Hippocampal formation (tissue), 2 donors: ENCODE results near the gene PHAX.
"Not testable (repeated sequence)": the region's sequence is repeated elsewhere in the genome, so short reads cannot be mapped to it uniquely, and the experiment has no call there.

Experiments used
- DNase-seq, 2 donors: peaks; one replicate each; lab custom pipeline; 2025; lab: John Stamatoyannopoulos, UW

PHAX gene

DNA sequence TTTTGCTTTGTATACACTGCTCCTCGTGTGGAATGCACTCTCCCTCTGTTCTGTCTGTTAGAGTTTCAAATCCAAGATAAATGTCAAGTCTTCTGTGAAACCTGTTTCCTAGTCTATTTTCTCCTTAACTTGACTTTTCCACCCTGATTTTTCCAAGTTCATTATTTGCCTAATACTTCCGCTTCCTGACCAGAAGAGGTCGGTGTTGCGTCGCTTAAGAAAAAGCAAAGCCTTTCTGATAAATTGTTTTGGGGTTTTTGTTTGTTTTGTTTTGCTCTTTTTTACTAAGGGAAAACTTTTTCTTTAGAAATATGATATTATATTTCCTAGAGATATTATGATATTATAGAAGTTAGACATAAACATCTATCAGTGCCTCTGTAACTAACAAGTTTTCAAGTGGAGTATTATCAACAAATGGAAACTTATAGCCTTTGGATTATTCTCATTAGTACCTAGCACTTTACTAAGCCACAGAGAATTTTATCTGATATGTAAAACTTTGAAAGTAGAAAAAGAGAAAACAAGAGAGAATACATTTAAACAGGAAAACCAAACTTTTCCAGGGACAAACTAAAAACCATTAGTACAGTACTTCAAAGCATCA lies 55.8 kb downstream of the PHAX start:
- peak; percentile 10 to 43 for DNase-seq

DNA sequence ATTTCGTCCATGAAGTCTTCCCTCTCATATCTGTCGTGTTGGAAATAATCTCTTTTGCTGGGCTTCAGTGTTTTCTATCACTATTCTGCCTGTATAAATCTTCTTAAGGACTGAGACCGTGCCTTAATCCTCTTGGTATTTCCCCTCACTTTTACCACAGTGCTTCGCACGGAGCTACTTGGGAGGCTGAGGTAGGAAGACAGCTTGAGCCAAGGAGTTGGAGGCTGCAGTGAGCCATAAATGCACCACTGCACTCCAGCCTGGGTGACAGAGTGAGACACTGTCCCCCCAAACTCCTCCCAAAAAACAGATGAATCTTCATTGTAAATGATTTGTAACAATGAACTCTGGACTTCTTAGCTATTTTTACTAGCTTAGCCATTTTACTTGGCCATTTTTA lies 57.8 kb downstream of the PHAX start:
- no peak for DNase-seq

DNA sequence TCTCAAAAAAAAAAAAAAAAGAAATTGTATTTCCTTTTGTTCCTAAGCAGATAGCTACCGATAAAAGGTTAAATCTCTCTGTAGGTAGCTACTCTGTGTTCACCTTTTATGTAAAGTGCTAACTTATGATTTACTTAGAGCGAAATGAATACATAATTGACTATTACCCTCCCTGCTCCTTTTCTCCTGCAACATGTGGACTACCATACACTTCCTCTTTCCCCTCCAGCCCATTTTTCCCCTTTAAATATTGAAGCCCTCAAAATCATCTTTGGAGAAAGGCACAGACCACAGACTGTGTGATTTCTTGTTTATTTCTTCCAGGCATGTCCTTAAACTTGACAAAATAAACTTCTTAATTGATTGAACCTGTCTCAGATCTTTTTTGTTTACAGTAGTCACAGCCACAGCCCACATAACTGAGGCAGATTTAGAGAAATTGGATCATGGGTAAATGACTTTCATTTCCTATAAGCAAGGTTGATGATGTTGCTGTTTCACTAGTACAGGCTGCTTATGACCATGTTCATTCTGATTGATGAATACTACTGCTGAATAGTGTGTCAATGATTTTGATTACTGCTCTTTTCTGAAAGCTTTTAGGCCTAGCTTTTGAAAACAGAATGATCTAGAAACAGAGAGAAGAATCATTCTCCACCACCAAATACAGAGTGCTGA lies 59.2 kb downstream of the PHAX start:
- DNase-seq = no peak

DNA sequence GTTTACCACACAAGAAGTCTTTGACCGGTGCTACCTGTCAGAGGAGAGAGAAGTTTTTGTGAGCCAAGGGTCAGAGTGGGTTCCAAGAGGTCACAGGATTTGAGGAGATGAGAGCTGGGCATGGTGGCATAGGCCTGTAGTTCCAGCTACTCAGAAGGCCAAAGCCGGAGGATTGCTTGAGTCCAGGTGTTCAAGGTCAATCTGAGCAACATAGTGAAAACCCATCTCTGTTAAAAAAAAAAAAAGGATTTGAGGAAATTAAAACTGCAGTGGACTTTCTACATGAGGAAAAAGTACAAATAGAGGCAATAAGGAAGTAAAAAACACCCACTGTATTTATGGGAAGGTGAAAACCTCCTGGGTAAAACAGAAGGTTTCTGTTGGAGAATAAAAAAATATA lies 63.8 kb downstream of the PHAX start:
- no peak for DNase-seq

DNA sequence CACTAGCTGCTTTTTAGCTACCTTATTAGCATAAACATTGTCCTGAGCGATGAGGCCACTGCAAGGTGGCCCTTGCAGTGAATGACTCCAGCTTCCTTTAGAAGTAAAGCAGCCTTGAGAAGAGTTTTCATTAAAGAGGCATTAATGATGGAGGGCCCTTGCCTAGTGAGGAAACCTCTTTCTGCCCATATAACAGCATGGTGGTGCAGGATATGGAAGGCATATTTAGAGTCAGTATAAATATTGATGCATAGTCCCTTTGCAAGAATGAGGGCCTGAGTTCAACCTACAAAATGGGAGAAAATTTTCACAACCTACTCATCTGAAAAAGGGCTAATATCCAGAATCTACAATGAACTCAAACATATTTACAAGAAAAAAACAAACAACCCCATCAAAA lies 69.4 kb downstream of the PHAX start:
- not testable (repeated sequence) for DNase-seq

DNA sequence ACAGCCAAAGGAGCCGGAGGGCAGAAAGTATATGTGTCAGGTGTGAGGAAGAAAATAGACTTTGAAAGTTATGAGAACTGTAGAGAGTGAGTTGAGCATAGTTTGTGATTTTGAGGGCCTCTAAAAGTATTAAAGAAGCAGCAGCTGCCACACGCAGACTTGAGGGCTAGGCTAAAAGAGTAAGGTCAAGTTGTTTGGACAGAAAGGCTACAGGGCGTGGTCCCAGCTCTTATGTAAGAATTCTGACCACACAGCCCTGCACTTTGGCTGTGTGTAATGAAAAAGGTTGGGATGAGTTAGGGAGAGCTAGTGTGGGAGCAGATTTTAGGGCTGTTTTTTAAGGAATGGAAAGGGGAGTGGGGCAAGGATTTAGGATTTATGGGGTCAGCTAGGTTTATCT lies 70.9 kb downstream of the PHAX start:
- DNase-seq = not testable (repeated sequence)

DNA sequence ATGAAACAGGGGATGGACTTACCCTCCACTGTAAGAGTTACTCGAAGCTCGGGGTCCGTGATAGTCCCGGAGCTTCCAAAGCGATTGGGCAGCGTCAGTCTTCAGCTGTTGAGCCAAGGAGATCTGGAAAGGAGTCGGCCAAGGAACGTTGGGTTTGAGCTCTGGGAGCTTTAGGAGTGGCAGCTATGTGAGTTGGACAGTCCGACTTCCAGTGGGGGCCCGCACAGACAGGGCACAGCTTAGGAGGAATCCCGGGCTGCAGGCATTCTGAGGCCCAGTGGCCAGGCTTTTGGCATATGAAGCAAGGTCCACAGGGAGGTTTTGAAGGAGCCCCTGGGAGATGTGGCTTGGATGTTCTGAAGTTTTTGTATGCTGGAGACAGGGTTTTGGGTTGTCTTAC lies 72.7 kb downstream of the PHAX start:
- DNase-seq = no peak

DNA sequence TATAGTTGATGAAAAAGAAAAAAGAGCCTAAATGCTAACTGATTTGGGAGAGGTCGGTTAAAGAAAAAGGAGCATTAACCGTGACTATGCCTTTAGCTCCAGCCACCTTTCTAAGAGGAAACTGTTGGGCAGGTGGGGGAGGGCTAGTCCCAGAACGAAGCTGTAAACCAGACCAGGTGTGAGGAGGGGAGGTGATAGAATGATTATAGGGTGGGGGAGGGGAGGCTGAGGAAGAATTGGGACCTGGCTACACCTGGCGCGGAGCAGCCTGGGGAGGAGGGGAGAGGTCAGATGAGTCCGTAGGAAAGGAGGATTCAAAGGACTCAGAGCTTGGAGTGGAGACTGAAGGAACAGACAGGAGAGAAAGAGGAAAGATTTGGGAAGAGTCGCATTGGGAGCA lies 73.4 kb downstream of the PHAX start:
- no peak for DNase-seq

DNA sequence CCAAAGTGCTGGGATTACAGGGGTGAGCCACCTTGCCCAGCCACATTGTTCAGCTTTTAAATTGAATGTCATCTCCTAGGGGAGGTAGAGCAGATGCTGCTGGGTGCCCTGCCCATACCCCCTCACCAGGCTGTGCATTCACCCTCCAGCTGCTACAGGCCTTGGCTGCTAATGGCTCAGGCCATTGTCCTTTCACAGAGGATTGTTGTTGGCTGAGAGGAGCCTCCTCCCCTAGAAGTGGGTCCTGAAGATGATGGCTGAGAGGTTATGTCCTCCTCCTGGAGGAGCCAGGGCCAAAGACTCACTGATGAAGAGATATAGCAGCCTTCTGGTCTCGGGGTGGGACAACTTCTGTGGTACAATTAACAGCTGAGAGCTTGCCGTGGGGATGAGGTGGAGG lies 74.6 kb downstream of the PHAX start:
- DNase-seq = no peak

DNA sequence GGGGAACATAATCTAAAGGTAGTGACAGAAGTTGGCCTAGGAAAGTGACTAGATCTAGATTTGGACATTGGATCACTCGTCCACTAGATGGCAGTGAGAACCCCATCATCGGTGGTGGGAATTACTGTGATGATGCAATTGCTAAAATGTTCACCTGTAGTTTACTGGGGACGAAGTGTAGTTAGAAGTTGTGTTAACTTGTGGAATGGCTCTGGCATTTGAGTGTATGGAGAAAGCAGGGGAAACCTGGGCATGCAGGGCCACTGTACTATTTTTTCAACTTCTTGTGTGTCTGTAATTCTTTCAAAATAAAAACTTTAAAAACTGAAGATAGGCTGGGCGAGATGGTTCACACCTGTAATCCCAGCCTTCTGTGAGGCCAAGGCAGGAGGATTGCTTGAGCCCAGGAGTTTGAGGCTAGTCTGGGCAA lies 75.5 kb downstream of the PHAX start:
- DNase-seq = peak; percentile 34 to 71
